ENCODE measurements around the gene ATP8A2. TPM values are rescaled to one million over a fixed set of nuclear protein-coding genes. Genes with fewer than 3 reads are reported as not detected.

Gene ATP8A2
- total and polyA plus RNA-seq, 2 of the 4 experiments (the other 2 are of a cell fraction), result 0.02 to 0.18 TPM

DNA sequence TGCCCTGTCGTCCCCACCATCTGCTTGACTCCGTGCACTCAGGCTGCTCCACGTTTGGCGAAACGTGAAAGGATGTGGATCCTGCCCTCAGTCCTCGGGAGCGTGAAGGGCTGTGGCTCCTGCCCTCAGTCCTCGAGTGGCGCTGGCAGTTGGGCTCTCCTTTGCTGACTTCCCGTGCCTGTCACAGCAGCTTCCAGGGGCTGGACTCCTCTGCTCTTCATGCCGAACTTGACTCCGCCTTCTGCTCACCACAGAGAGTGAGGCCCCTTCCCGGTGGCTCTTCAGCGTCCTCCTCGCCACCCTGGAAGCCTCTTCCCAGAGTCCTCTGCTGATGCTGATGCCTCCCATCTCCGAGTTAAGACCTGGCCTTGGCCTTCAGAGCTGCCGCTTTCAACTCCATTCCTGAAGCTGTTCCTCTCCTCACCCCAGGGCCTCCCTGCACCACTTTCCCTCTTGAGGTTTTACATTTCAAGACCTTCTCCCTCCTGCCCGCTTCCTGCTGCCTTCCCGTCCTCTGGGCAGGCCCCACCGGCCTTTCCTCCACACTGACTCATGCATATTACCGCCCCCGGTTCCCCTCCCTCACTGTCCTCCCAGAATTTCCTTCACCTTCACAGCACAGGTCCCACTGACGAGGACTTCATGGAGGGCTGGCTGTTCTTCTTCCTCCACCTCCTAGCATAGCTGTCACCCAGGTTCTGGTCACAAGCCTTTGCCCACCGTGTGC, 568.4 kb downstream of the ATP8A2 start:
- ATAC-seq (ENCODE audit: low read depth) (no peak), DNase-seq (no peak)
- H3K4me2 ChIP-seq (ENCODE audit: low read depth, low read length), result no peak overlapping the region
- H3K4me3 ChIP-seq (ENCODE audit: insufficient read depth, low read depth, low read length), result no peak overlapping the region
- no peak overlapping the region for H2AFZ ChIP-seq (replicated peaks; ENCODE audit: low read length, poor library complexity)
- no peak overlapping the region for H4K5ac ChIP-seq (ENCODE audit: low read depth, low read length)
- in situ Hi-C loops (cut with MboI; ENCODE audit: low sequenced_read_pairs) (no loop called here), dilution Hi-C loops (cut with HindIII; ENCODE audit: low sequenced_read_pairs, unreplicated experiment) (no loop called here), intact Hi-C loops (cut with micrococcal nuclease) (no loop called here)
- CTCF ChIA-PET, result no interaction called here
- no peak overlapping the region for H3K9ac ChIP-seq (ENCODE audit: low read depth, low read length)
- H2AK5ac ChIP-seq (ENCODE audit: low read depth, low read length), result no peak overlapping the region
- no peaks in the 10 kb centered on the region for H3K4me1 ChIP-seq (ENCODE audit: control insufficient read depth, insufficient read depth, low read length)
- H3K9me1 ChIP-seq (ENCODE audit: insufficient read depth, low read length), result no peaks in the 10 kb centered on the region
- no peak overlapping the region for H2BK5ac ChIP-seq (ENCODE audit: low read depth, low read length, poor library complexity, severe bottlenecking)
- H2AK9ac ChIP-seq (replicated peaks; ENCODE audit: low read depth, low read length, poor library complexity), result no peak overlapping the region
- no peak overlapping the region for H3K27ac ChIP-seq (ENCODE audit: insufficient read depth, low read length)
- H3K4ac ChIP-seq (ENCODE audit: low read depth, low read length), result no peak overlapping the region
- TF ChIP-seq, protein P1, sequence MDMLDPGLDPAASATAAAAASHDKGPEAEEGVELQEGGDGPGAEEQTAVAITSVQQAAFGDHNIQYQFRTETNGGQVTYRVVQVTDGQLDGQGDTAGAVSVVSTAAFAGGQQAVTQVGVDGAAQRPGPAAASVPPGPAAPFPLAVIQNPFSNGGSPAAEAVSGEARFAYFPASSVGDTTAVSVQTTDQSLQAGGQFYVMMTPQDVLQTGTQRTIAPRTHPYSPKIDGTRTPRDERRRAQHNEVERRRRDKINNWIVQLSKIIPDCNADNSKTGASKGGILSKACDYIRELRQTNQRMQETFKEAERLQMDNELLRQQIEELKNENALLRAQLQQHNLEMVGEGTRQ (IDR thresholded peaks at IDR 0.05; ENCODE audit: low read depth, low read length), result no peak
- no peak for TF ChIP-seq MXI1 (IDR thresholded peaks at IDR 0.05; ENCODE audit: borderline replicate concordance, low read depth, low read length)
- no peak for TF ChIP-seq POLR2A (IDR thresholded peaks at IDR 0.05; ENCODE audit: low read depth, low read length)
- no peak for TF ChIP-seq MAFK (IDR thresholded peaks at IDR 0.05; ENCODE audit: low read depth, low read length)
- TF ChIP-seq NFE2L2 (IDR thresholded peaks at IDR 0.05; ENCODE audit: low read depth, low read length), result no peak
- H2BK20ac ChIP-seq (ENCODE audit: low read depth, low read length), result no peak overlapping the region
- H3K36me3 ChIP-seq (ENCODE audit: control insufficient read depth, insufficient read depth, low read length), result no peaks in the 10 kb centered on the region
- H4K91ac ChIP-seq (ENCODE audit: insufficient read depth, low read depth, low read length), result no peak overlapping the region
- no peaks in the 10 kb centered on the region for H4K20me1 ChIP-seq (ENCODE audit: insufficient read depth, low read length)
- no TSS peak for BruUV-seq (replicated peaks)
- peaks cover 2% of the 10 kb centered on the region; the same call in 1 of the 2 replicates for H3K9me3 ChIP-seq (ENCODE audit: control insufficient read depth, insufficient read depth, low read length)
- no peaks in the 10 kb centered on the region for H3K79me1 ChIP-seq (ENCODE audit: low read depth in 1 of 2, low read length in 2 of 2)
- H3K18ac ChIP-seq (ENCODE audit: low read depth, low read length), result no peak overlapping the region
- no peak overlapping the region for H2BK120ac ChIP-seq (ENCODE audit: low read depth, low read length)
- H4K8ac ChIP-seq (ENCODE audit: low read depth in 2 of 2, low read length in 2 of 2), result no peak overlapping the region
- 83% methylated on average over 14 of the region's 24 CpGs; no CpG with 5 or more reads in 1 of the 2 experiments for WGBS, 2 experiments (ENCODE audit: extremely low coverage in 2 of 2, insufficient read length in 1 of 2)
- no peak overlapping the region for H3K14ac ChIP-seq (replicated peaks; ENCODE audit: low read depth, low read length)
- POLR2A ChIA-PET (ENCODE audit: unreplicated experiment), result no interaction called here
- H2BK15ac ChIP-seq (ENCODE audit: low read depth, low read length), result no peak overlapping the region
- H3K23ac ChIP-seq (ENCODE audit: low read depth, low read length), result no peak overlapping the region
- no peaks in the 10 kb centered on the region for H3K27me3 ChIP-seq (ENCODE audit: control insufficient read depth, insufficient read depth, low read length)
- no peak overlapping the region for H3K56ac ChIP-seq (ENCODE audit: extremely low read depth, insufficient read depth, low read length)
